PC-9 (cell line): Measurements from ENCODE around the gene GSK3B.

Experiments used
- EZH2 ChIP-seq: fragments of 200-600 bp; sonication (generic); IDR thresholded peaks from 2 replicates; pipeline ENCODE4 v1.8.0; 2017; ENCODE audit warnings: antibody characterized with exemption, low read depth
- TF ChIP-seq, protein P1 (sequence below): fragments of 200-600 bp; sonication (generic); conservative IDR thresholded peaks from 2 replicates; pipeline ENCODE4 v1.6.1; 2017; ENCODE audit warnings: mixed run types, antibody characterized with exemption, mild to moderate bottlenecking, moderate library complexity

DNA sequence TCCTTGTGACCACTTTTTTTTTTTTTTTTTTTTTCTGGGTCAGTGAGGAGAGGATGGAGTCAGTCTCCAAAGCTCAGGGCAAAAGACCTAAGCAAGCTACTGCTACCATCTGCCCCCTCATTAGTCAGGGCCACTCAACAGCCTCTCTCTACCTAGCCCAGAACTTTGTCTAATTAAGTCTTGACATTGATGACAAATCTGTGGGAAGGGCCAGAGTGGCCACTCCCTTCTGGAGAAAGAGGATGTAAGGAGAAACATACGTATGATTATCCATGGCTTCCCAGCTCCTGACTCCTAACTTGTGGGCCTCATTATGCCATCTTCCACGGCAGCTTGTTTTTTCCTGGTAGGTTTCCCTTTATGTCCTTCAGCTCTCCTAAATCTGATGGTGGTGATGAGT is 274.4 kb downstream of the GSK3B start:
- TF ChIP-seq, protein P1, sequence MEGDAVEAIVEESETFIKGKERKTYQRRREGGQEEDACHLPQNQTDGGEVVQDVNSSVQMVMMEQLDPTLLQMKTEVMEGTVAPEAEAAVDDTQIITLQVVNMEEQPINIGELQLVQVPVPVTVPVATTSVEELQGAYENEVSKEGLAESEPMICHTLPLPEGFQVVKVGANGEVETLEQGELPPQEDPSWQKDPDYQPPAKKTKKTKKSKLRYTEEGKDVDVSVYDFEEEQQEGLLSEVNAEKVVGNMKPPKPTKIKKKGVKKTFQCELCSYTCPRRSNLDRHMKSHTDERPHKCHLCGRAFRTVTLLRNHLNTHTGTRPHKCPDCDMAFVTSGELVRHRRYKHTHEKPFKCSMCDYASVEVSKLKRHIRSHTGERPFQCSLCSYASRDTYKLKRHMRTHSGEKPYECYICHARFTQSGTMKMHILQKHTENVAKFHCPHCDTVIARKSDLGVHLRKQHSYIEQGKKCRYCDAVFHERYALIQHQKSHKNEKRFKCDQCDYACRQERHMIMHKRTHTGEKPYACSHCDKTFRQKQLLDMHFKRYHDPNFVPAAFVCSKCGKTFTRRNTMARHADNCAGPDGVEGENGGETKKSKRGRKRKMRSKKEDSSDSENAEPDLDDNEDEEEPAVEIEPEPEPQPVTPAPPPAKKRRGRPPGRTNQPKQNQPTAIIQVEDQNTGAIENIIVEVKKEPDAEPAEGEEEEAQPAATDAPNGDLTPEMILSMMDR = no peak
- TF ChIP-seq EZH2 = no peak
